Omental fat pad (tissue), 4 donors: ENCODE measurements around the gene MEIS1. TPM values are rescaled to one million over a fixed set of nuclear protein-coding genes. Genes with fewer than 3 reads are reported as not detected.

Source experiments
- ATAC-seq: fragments of 150-250 bp; one replicate; pipeline ENCODE4 v1.9.1; 2016; ENCODE audit warnings: mild to moderate bottlenecking, moderate library complexity; ENCODE audit not compliant: low FRiP score
- DNase-seq: peaks from one replicate; pipeline ENCODE4 v3.0.0-alpha.2; 2019; ENCODE audit warnings: low spot score
- CTCF ChIP-seq, 3 donors: fragments of 450-650 bp; IDR thresholded peaks; one replicate each; pipeline ENCODE4 v1.5.1; 2016 to 2017; ENCODE audit warnings: antibody characterized with exemption in 3 of 3, mild to moderate bottlenecking in 3 of 3, moderate library complexity in 2 of 3
- total RNA-seq, 4 donors: library from RNA; depleted of rRNA; stranded (reverse); fragments of >200 nt; gene quantifications; one replicate each; pipeline ENCODE4 v1.1.0, GENCODE V29; 2016

Gene MEIS1
- total RNA-seq, 4 donors from 2014 or later, result 19.8 to 67.3 (median 46.3) TPM

GRCh38 chr2:66544258-66544657 is 109.3 kb downstream of the MEIS1 start:
- no peak for DNase-seq
- no peak for TF ChIP-seq CTCF (IDR thresholded peaks at IDR 0.05)
- ATAC-seq, result no peak

GRCh38 chr2:66545258-66545657 is 110.3 kb downstream of the MEIS1 start:
- ATAC-seq, result no peak
- no peak for DNase-seq
- no peak for TF ChIP-seq CTCF (IDR thresholded peaks at IDR 0.05)

- ATAC-seq, result no peak
- DNase-seq, result no peak
- TF ChIP-seq CTCF (IDR thresholded peaks at IDR 0.05), result no peak
Observed at GRCh38 chr2:66547118-66547517, 112.2 kb downstream of the MEIS1 start.

- DNase-seq (no peak), ATAC-seq (no peak)
- TF ChIP-seq CTCF (IDR thresholded peaks at IDR 0.05), result no peak
Observed at GRCh38 chr2:66547887-66548286, 113.0 kb downstream of the MEIS1 start.

GRCh38 chr2:66548422-66548821 is 113.5 kb downstream of the MEIS1 start:
- peak; percentile 35 for ATAC-seq
- TF ChIP-seq CTCF (IDR thresholded peaks at IDR 0.05), result no peak
- DNase-seq, result no peak

GRCh38 chr2:66550826-66551225 is 115.9 kb downstream of the MEIS1 start:
- ATAC-seq (no peak), DNase-seq (no peak)
- TF ChIP-seq CTCF (IDR thresholded peaks at IDR 0.05), result no peak

GRCh38 chr2:66553370-66553769 is 118.4 kb downstream of the MEIS1 start:
- TF ChIP-seq CTCF (IDR thresholded peaks at IDR 0.05), result no peak
- ATAC-seq, result no peak
- peak; percentile 78 for DNase-seq
